GM23248 (cell line): ENCODE measurements around the gene CNTN4.

Source experiments
- EZH2 ChIP-seq: fragments of 200-600 bp; sonication (generic); IDR thresholded peaks from 2 replicates; pipeline ENCODE4 v1.6.1; 2018; ENCODE audit warnings: antibody characterized with exemption, mild to moderate bottlenecking; ENCODE audit not compliant: insufficient read depth, poor library complexity, severe bottlenecking
- EZH2phosphoT487 ChIP-seq: fragments of 200-600 bp; sonication (generic); IDR thresholded peaks from 2 replicates; pipeline ENCODE4 v1.6.1; 2018; ENCODE audit warnings: antibody characterized with exemption, moderate library complexity, mild to moderate bottlenecking, low read depth; ENCODE audit not compliant: insufficient read depth

DNA sequence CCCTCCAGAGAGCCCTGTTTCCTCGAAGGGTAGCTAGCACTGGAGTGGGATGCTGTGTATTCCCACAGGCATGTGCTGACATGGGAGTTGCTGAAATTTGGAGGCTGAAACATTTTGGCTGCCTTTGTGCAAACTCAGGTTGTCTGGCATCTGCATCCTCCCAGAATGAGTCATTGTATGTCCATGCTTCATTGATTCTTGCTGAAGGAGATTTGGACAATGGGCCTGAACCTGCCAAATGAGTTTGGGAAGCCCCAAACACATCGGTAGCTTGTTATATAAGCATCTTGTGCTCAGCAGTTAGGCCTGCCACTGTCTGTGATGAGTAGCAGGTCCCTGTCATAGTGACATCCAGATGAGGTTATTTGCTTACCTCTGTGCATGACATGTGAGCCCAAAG, 851.5 kb downstream of the CNTN4 start:
- TF ChIP-seq EZH2 (no peak), EZH2phosphoT487 (no peak)
